Muscle layer of duodenum (tissue), 2 donors: Measurements from ENCODE around the gene PIGR.
"Not testable (repeated sequence)": the region's sequence is repeated elsewhere in the genome, so short reads cannot be mapped to it uniquely, and the experiment has no call there.

ENCODE experiments used
- H3K27ac ChIP-seq: one replicate; pipeline ENCODE4 v1.7.0; 2013; ENCODE audit warnings: mild to moderate bottlenecking, low read length
- H3K27me3 ChIP-seq: one replicate; pipeline ENCODE4 v1.7.0; 2013; ENCODE audit warnings: low read depth, mild to moderate bottlenecking, control low read depth, low read length
- H3K36me3 ChIP-seq, 2 donors: one replicate each; pipeline ENCODE4 v1.7.0; 2013; ENCODE audit warnings: low read length in 2 of 2, control low read depth in 1 of 2, mild to moderate bottlenecking in 1 of 2; ENCODE audit not compliant: insufficient read depth in 2 of 2, control insufficient read depth in 1 of 2
- H3K4me1 ChIP-seq, 2 donors: one replicate each; pipeline ENCODE4 v1.7.0; 2013; ENCODE audit warnings: low read length in 2 of 2, mild to moderate bottlenecking in 2 of 2, control low read depth in 1 of 2, moderate library complexity in 1 of 2; ENCODE audit not compliant: insufficient read depth in 2 of 2, control insufficient read depth in 1 of 2
- H3K4me3 ChIP-seq, 2 donors: one replicate each; pipeline ENCODE4 v1.7.0; 2013; ENCODE audit warnings: low read length in 2 of 2, low read depth in 1 of 2, mild to moderate bottlenecking in 1 of 2
- H3K9me3 ChIP-seq, 2 donors: one replicate each; pipeline ENCODE4 v1.7.0; 2013; ENCODE audit warnings: low read length in 2 of 2, control low read depth in 1 of 2, mild to moderate bottlenecking in 1 of 2; ENCODE audit not compliant: control insufficient read depth in 1 of 2
- donor health status: healthy.

Gene PIGR

DNA sequence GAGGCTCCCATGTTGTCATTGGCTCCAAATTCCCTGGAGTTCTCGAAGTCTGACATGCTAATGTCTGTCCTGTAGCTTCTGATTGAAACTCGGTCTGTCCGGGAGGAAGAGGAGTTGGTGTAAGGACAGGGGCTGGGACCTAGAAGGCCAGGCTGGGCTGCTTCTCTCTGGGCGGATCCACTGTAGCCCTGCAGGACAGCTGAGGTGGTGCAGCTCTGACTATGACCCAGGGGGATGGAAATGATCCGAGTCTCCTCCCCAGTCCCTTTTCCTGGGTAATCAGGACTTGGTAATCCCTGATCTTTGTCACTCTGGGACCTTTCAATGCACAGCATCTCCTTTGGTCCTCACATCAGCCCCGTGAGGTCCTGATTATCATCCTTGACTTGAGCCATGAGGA is 14.6 kb downstream of the PIGR start:
- no peak overlapping the region for H3K27ac ChIP-seq
- H3K36me3 ChIP-seq, result peaks cover 0 to 10% of the 10 kb centered on the region in 2 donors
- H3K4me1 ChIP-seq, result no peaks in the 10 kb centered on the region
- no peaks in the 10 kb centered on the region for H3K27me3 ChIP-seq
- no peak overlapping the region for H3K4me3 ChIP-seq
- no peaks in the 10 kb centered on the region for H3K9me3 ChIP-seq

DNA sequence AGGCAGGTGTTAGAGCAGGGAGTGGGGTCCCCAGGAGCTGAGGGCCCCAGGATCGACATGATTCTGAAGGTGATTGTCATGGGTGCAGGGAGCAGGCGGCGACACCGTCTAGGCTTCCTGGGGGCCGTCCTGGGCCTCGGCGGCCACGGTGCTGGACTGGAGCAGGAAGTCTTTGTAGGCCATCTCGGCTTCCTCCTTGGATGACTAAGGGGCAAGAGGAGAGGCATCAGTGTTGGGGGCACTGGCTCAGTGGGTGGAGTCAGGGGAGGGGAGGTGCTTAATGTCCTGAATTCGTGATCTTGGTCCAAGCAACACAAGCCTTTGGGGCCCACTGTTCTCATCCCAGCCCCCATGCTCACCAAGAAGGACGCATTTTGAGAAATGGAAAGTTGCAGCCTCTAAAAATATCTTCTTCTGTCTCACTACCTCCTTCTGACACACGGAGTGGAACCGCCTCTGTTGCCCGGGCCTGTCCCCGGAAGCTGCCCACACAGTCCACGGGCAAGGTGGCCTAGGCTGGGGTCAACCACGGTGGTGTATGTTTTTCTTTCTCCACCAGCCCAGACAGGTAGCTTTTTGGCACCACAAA is 16.0 kb downstream of the PIGR start:
- H3K9me3 ChIP-seq, result no peaks in the 10 kb centered on the region
- peaks cover 0 to 10% of the 10 kb centered on the region in 2 donors for H3K36me3 ChIP-seq
- no peaks in the 10 kb centered on the region for H3K27me3 ChIP-seq
- no peaks in the 10 kb centered on the region for H3K4me1 ChIP-seq
- no peak overlapping the region for H3K4me3 ChIP-seq
- H3K27ac ChIP-seq, result no peak overlapping the region

DNA sequence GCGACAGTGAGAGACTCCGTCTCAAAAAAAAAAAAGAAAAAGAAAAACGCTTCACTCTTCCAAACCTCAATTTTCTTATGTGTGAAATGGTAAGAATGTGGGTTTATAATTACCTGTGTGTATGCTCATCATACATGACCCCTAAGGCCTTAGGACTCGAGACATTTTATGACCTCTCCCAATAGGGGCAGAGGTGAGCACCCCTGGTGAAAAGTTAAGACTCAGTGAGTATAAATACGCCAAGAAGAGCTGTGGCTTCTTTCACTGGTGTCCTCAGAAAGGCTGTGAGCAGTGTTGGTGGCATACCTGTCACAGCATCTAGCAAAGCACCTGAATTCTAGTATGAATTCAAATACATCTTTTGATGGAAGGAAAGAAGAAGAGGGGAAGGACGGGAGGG is 16.7 kb downstream of the PIGR start:
- Histone ChIP-seq H3K4me1 (no peaks in the 10 kb centered on the region), H3K27ac (no peak overlapping the region), H3K36me3 (peaks cover 0 to 10% of the 10 kb centered on the region in 2 donors), H3K27me3 (no peaks in the 10 kb centered on the region), H3K4me3 (no peak overlapping the region), H3K9me3 (no peaks in the 10 kb centered on the region)

DNA sequence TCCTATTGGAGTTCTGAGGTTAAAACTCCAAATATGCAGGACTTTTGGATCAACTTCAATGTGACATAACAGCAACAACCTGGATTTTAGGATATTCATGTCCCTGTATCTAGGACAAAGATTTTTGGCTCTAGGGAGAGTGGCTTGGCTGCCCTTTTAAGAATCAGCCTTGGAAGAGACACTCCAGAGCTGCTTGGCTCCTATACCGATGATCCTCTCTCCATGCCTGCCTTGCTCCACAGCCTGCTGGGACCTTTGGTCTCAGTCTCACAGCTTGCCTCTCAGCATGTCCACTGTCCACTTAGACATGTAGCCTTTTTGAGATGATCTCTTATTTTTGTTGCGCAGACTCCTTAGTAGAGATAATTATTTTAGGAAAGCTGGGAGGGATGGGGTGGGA is 20.0 kb downstream of the PIGR start:
- Histone ChIP-seq H3K27me3 (no peaks in the 10 kb centered on the region), H3K9me3 (no peaks in the 10 kb centered on the region), H3K4me3 (no peak overlapping the region), H3K4me1 (peaks cover 0 to 5% of the 10 kb centered on the region in 2 donors), H3K36me3 (no peaks in the 10 kb centered on the region), H3K27ac (no peak overlapping the region)

DNA sequence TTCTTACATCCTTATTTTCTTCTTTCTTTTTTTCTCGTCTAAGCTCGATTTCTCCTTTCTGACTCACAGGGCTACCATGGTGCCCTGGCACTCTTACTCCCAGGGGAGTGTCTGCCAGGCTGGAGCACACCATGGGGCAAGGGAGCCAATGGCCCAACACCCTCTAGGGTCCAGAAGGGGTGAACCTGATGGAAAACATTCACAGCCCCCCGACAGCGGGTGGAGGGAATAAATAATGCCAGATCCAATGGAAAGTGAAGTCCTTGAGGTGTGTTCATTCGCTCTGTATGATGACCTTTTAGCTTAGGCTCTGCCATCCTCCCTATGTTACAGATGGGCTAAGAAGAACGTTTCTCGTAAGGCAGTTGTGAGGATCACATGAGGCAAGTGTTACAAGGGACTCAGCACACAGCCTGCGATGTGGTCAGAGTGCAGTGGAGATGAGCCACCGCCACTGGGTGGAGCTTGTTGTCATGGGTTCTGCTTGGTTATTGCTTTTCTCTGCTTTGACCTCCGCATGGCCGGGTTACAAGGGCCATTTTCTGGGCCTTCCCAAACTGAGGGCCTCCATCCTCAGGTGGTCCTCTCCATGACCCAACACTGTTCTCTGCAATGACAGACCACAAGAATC is 21.0 kb downstream of the PIGR start:
- peaks cover 0 to 5% of the 10 kb centered on the region in 2 donors for H3K4me1 ChIP-seq

DNA sequence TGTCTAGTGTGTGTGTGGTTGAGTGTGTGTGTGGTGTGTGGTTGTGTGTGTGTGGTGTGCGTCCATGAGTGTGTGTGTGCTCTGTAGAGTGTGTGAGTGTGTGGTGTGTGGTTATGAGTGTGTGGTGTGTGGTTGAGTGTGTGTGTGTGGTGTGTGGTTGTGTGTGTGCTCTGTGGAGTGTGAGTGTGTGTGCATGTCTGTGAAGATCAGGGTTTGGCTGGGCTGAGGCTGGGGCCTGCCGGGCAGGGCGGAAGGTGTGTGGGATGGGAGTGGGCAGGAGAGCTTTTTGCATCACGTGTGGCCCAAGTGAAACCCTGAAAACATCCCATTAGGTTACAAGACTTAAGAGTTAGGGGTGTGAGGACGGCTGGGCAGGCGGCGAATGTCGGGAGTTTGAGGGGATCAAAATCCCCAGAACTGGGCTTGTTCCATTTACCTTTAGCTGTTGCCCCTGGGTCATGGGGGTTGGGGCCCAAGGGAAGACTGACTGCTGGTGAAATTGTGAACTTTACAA is 21.6 kb downstream of the PIGR start:
- Histone ChIP-seq H3K27me3 (no peaks in the 10 kb centered on the region), H3K27ac (no peak overlapping the region), H3K9me3 (no peaks in the 10 kb centered on the region), H3K4me3 (no peak overlapping the region), H3K4me1 (peaks cover 0 to 5% of the 10 kb centered on the region in 2 donors), H3K36me3 (no peaks in the 10 kb centered on the region)

More for the DNA sequence above, 21.0 kb downstream of the PIGR start:
- no peaks in the 10 kb centered on the region for H3K9me3 ChIP-seq
- H3K4me3 ChIP-seq, result no peak overlapping the region
- no peak overlapping the region for H3K27ac ChIP-seq
- H3K36me3 ChIP-seq, result no peaks in the 10 kb centered on the region
- no peaks in the 10 kb centered on the region for H3K27me3 ChIP-seq

DNA sequence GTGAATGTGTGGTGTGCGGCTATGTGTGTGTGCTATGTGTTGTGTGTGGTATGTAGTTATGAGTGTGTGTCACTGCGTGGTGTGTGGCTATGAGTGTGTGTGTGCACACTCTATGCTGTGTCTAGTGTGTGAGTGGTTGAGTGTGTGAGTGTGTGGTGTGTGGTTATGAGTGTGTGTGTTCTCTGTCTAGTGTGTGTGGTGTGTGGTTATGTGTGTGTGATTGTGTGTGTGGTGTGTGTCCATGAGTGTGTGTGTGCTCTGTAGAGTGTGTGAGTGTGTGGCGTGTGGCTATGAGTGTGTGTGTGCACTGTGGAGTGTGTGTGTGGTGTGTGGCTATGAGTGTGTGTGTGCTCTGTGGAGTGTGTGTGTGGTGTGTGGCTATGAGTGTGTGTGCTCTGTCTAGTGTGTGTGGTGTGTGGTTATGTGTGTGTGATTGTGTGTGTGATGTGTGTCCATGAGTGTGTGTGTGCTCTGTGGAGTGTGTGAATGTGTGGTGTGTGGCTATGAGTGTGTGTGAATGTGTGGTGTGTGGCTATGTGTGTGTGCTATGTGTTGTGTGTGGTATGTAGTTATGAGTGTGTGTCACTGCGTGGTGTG is 22.2 kb downstream of the PIGR start:
- not testable (repeated sequence) for H3K27me3 ChIP-seq, H3K27ac ChIP-seq, H3K9me3 ChIP-seq, H3K4me1 ChIP-seq, H3K36me3 ChIP-seq, H3K4me3 ChIP-seq

DNA sequence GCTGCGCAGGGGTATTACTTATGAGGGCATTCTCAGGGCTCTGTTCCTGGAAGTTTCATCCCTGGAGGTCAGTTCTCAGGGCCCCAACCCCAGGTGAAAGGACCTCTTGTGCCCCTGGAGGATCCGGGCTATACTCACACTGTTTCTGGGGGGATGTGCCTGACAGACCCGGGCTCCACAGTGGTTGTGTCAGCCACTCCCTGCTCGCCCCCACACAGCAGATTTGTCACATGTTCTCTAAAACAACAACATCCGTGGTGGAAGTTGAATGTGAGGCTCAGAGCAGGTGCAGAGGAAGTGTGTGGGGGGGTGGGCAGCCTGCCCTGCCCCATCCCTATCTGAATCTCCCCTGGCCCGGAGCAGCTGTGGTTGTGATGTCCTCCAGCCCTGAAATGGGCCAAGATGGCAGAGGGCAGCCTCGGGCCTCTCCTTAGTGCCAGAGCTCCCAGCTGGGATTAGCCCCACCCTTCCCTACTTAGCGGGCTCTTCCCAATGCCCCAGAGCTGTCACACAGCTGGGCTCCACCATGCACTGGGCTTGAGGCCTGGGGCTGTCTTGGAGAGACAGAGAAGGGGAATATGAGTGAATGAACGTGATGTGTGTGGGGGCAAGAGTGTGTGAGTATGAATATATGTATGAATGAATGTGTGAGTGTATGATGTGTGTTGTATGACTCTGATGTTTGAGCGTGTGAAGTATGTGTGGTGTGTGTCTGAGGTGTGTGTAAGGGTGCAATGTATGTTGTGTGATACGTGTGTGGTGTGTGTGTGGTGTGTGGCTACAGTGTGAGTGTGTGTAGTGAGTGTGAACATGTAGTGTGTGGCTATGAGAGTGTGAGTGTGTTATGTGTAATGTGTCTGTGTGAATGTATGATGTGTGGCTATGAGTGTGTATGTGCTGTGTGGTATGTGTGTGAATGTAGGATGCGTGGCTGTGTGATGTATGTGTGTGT is 23.0 kb downstream of the PIGR start:
- peaks cover 0 to 5% of the 10 kb centered on the region in 2 donors for H3K4me1 ChIP-seq
- no peak overlapping the region for H3K4me3 ChIP-seq
- no peaks in the 10 kb centered on the region for H3K9me3 ChIP-seq
- H3K27me3 ChIP-seq, result no peaks in the 10 kb centered on the region
- H3K27ac ChIP-seq, result no peak overlapping the region
- no peaks in the 10 kb centered on the region for H3K36me3 ChIP-seq

DNA sequence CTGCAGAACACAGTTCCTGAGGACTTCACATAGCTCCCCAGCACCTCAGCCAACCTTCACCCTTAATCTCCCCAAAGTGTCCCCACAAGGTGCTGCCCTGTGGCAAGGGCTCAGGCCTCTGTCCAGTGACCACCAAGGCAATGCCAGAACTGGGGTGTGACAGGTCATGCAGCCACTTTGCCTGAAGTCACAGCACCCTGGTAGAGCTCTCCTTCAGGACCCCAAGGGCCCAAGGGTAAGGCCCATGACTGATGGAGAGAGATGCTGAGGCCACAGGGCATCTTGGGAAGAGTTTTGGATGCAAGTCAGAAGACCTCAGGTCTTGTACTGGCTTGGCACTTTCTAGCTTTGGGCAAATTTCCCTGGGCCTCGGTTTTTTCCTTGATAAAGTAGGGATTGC is 23.7 kb downstream of the PIGR start:
- Histone ChIP-seq H3K4me1 (peaks cover 0 to 5% of the 10 kb centered on the region in 2 donors), H3K4me3 (no peak overlapping the region), H3K9me3 (no peaks in the 10 kb centered on the region), H3K27ac (no peak overlapping the region), H3K36me3 (no peaks in the 10 kb centered on the region), H3K27me3 (no peaks in the 10 kb centered on the region)

DNA sequence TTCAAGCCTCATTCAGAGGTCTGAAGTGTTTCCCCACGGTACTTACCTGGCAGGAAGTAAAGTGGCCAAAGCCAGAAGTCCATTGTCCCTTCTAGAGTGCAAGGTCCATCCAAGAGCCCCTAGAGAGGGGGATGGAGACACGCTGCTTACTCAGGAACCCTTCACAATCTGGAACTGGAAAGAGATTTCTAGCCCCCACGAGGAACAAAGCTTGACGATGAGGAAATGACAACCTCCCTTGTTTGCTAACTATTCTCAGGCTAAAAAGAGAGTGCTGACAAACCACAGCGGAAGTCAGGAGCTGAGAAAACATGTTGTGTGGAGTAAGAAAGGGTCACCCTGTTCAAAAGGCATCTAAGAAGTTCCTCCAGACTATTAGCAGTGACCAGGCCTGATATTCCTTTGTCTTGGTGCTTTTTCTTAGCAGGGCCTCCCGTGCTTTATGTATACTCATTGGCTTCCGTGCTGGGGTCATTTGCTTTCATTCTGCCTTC is 24.4 kb downstream of the PIGR start, which contains the start of gene FCMR:
TSS of gene FCMR (minus strand) at position 170 of the 494 bp plus-strand sequence. CDS start at position 83, 87 bp downstream.
- H3K9me3 ChIP-seq, result no peaks in the 10 kb centered on the region
- H3K27me3 ChIP-seq, result no peaks in the 10 kb centered on the region
- H3K4me3 ChIP-seq, result peak within 1 kb of the TSS in 1 of 2 donors; percentile 40
- H3K27ac ChIP-seq, result no peak within 1 kb of the TSS
- no peaks in the 10 kb centered on the region for H3K36me3 ChIP-seq
- peaks cover 0 to 5% of the 10 kb centered on the region in 2 donors for H3K4me1 ChIP-seq

DNA sequence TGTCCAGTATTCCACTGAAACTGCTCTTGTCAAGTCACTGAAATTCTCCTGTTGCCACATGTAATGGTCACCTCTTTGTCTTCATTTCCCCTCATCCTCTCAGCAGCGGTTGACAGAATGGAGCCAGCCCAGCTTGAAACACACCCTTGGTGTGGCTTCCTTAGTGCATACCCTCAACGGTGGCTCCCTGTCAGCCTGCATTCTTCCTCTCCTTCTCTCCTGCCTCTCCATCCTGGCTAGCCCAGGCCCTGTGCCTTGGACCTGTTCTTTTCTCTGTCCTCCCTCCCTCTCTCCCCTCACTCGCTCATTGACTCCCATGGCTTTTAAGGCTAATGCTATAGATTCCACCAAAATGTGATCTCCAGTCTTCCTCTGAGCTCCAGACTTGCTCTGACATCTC is 28.2 kb downstream of the PIGR start:
- Histone ChIP-seq H3K27me3 (no peaks in the 10 kb centered on the region), H3K27ac (no peak overlapping the region), H3K36me3 (no peaks in the 10 kb centered on the region), H3K9me3 (no peaks in the 10 kb centered on the region), H3K4me1 (peaks cover 0 to 5% of the 10 kb centered on the region in 2 donors), H3K4me3 (no peak overlapping the region)
